Peyer's patch (tissue), 4 donors: ENCODE measurements around the gene ZDHHC11. TPM values are rescaled to one million over a fixed set of nuclear protein-coding genes. Genes with fewer than 3 reads are reported as not detected.

Source experiments
- DNase-seq, 3 donors: peaks; one replicate each; pipeline ENCODE4 v3.0.0-alpha.2; 2017 to 2019
- H3K27ac ChIP-seq, 4 donors: fragments of 200-600 bp; sonication (generic); one replicate each; pipeline ENCODE4 v1.5.1; 2016 to 2019
- H3K27me3 ChIP-seq, 2 donors: fragments of 200-600 bp; sonication (generic); one replicate each; pipeline ENCODE4 v1.5.1; 2019
- H3K36me3 ChIP-seq, 3 donors: fragments of 200-600 bp; sonication (generic); one replicate each; pipeline ENCODE4 v1.5.1; 2016 to 2019
- H3K4me1 ChIP-seq, 4 donors: fragments of 200-600 bp; sonication (generic); one replicate each; pipeline ENCODE4 v1.5.1; 2016 to 2019
- H3K4me3 ChIP-seq, 4 donors: fragments of 200-600 bp; sonication (generic); 1 replicate in 3 of 4; 2 replicates in 1 of 4; pipeline ENCODE4 v1.5.1; 2016 to 2019; ENCODE audit warnings: mild to moderate bottlenecking in 1 of 4
- H3K9me3 ChIP-seq, 4 donors: fragments of 200-600 bp; sonication (generic); one replicate each; pipeline ENCODE4 v1.5.1; 2016 to 2019; ENCODE audit warnings: mild to moderate bottlenecking in 1 of 4
- POLR2A ChIP-seq, 2 donors: fragments of 450-650 bp; IDR thresholded peaks; one replicate each; pipeline ENCODE4 v1.5.1; 2017; ENCODE audit warnings: antibody characterized with exemption in 2 of 2, mild to moderate bottlenecking in 2 of 2, moderate library complexity in 2 of 2
- total RNA-seq, 4 donors: library from RNA; depleted of rRNA; stranded (reverse); fragments of >200 nt; gene quantifications; one replicate each; pipeline ENCODE4 v1.1.0, GENCODE V29; 2016
- TF ChIP-seq, protein P1 (sequence below), 6 experiments: fragments of 450-650 bp in 4 of 6; fragments of 200-600 bp in 2 of 6; sonication (generic) in 1 of 6; IDR thresholded peaks; one replicate each; pipeline ENCODE4 v1.5.1; 2017 to 2019; ENCODE audit warnings: antibody characterized with exemption in 6 of 6, mild to moderate bottlenecking in 3 of 6, moderate library complexity in 1 of 6

ZDHHC11 gene
- total RNA-seq, 4 donors from 2014 or later, result 7.7 to 82.5 (median 29.6) TPM

DNA sequence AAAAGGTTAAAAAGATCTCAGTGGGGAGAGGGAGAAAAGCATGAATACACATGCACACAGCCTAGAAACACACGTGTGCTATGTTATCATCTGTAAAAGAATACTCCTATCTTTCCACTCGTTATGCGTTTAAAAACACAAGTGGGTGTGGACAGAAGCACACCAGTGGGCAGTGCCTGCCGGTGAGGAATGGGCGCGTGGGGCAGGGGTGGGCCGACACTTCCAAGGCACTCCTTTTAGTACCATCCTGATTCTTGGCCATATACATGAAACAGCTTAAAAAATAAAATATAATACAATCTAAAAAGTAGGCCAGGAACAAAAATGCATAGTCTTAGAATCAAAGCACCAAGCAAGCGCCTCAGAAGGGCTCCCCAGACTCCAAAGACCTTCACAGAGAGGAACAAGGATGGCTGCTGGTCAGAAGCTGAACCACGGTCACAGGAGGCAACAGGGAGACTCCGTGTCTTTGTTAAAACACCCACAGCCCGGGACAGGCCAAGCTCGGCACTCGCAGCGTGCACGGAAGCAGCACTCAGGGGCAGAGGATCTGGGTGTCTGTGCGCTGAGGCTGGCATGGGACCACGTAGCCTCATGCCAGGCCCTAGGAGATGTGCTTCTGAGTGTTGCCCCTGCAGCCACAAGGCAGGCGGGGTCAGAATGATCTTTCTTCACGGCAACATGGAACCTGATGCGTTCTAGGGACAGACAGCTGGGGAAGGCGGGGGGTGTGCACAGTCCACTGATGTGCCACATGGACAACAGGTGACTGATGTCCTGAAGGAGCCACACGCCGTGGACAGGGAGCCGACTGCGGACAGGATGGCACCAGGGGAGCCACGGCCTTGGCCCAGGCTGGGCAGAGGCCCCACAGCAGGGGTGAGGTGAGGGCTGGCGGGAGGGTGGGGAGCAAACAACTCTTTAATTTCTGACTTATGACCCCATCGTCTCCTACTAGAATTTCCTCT is 25.9 kb upstream of the ZDHHC11 start:
- no peaks in the 10 kb centered on the region for H3K9me3 ChIP-seq
- H3K27me3 ChIP-seq, result no peaks in the 10 kb centered on the region
- H3K27ac ChIP-seq, result no peak overlapping the region
- H3K36me3 ChIP-seq, result peaks cover 0 to 78% (median 0%) of the 10 kb centered on the region in 3 donors
- H3K4me3 ChIP-seq, result no peak overlapping the region
- no peak for DNase-seq
- H3K4me1 ChIP-seq, result no peaks in the 10 kb centered on the region
- TF ChIP-seq POLR2A (IDR thresholded peaks at IDR 0.05), result no peak
- TF ChIP-seq, protein P1, sequence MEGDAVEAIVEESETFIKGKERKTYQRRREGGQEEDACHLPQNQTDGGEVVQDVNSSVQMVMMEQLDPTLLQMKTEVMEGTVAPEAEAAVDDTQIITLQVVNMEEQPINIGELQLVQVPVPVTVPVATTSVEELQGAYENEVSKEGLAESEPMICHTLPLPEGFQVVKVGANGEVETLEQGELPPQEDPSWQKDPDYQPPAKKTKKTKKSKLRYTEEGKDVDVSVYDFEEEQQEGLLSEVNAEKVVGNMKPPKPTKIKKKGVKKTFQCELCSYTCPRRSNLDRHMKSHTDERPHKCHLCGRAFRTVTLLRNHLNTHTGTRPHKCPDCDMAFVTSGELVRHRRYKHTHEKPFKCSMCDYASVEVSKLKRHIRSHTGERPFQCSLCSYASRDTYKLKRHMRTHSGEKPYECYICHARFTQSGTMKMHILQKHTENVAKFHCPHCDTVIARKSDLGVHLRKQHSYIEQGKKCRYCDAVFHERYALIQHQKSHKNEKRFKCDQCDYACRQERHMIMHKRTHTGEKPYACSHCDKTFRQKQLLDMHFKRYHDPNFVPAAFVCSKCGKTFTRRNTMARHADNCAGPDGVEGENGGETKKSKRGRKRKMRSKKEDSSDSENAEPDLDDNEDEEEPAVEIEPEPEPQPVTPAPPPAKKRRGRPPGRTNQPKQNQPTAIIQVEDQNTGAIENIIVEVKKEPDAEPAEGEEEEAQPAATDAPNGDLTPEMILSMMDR (IDR thresholded peaks at IDR 0.05), result no peak

DNA sequence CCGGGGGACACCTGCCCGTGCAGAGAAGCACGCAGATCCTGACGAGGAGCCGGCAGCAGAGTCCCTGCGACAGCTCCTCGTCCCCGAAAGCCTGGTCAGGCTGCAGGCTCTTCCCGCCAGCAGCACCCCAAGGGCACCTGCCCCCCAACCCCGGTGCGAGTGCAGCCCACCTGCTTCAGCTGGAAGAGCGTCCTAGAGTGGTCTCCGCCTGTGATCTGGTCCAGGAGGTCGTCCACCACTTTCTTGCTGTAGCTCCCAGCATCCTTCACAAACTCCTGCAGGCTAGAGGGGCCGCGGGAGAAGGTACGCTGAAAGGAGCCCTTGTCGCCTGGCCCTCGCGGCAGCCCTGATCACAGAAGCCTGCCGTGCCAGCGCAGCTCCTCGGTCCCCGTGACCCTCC is 25.1 kb upstream of the ZDHHC11 start:
- H3K9me3 ChIP-seq, result no peaks in the 10 kb centered on the region
- no peak for DNase-seq
- H3K4me1 ChIP-seq, result no peaks in the 10 kb centered on the region
- H3K4me3 ChIP-seq, result no peak overlapping the region
- H3K27ac ChIP-seq, result no peak overlapping the region
- TF ChIP-seq, protein P1 (IDR thresholded peaks at IDR 0.05), result no peak
- TF ChIP-seq POLR2A (IDR thresholded peaks at IDR 0.05), result no peak
- H3K27me3 ChIP-seq, result no peaks in the 10 kb centered on the region
- peaks cover 0 to 78% (median 0%) of the 10 kb centered on the region in 3 donors for H3K36me3 ChIP-seq

GRCh38 chr5:873328-873727 is 22.5 kb upstream of the ZDHHC11 start:
- no peak for TF ChIP-seq POLR2A (IDR thresholded peaks at IDR 0.05)
- TF ChIP-seq, protein P1 (IDR thresholded peaks at IDR 0.05), result no peak
- Histone ChIP-seq H3K4me3 (no peak overlapping the region), H3K36me3 (peaks cover 0 to 98% (median 0%) of the 10 kb centered on the region in 3 donors), H3K27me3 (no peaks in the 10 kb centered on the region), H3K9me3 (no peaks in the 10 kb centered on the region), H3K27ac (no peak overlapping the region), H3K4me1 (no peaks in the 10 kb centered on the region)
- no peak for DNase-seq

GRCh38 chr5:872301-872700 is 21.5 kb upstream of the ZDHHC11 start:
- H3K9me3 ChIP-seq, result no peaks in the 10 kb centered on the region
- H3K27me3 ChIP-seq, result no peaks in the 10 kb centered on the region
- no peak overlapping the region for H3K4me3 ChIP-seq
- H3K36me3 ChIP-seq, result peaks cover 0 to 97% (median 0%) of the 10 kb centered on the region in 3 donors
- no peak overlapping the region for H3K27ac ChIP-seq
- TF ChIP-seq, protein P1 (IDR thresholded peaks at IDR 0.05), result no peak
- TF ChIP-seq POLR2A (IDR thresholded peaks at IDR 0.05), result no peak
- no peak for DNase-seq
- H3K4me1 ChIP-seq, result peaks cover 0 to 1% (median 0%) of the 10 kb centered on the region in 4 donors

GRCh38 chr5:871596-872298 is 21.0 kb upstream of the ZDHHC11 start:
- no peaks in the 10 kb centered on the region for H3K27me3 ChIP-seq
- H3K4me3 ChIP-seq, result no peak overlapping the region
- no peak for DNase-seq
- peaks cover 0 to 7% (median 0%) of the 10 kb centered on the region in 4 donors for H3K4me1 ChIP-seq
- H3K9me3 ChIP-seq, result no peaks in the 10 kb centered on the region
- peaks cover 0 to 97% (median 0%) of the 10 kb centered on the region in 3 donors for H3K36me3 ChIP-seq
- no peak for TF ChIP-seq POLR2A (IDR thresholded peaks at IDR 0.05)
- TF ChIP-seq, protein P1 (IDR thresholded peaks at IDR 0.05), result no peak
- no peak overlapping the region for H3K27ac ChIP-seq
